GM19324 (cell line): ENCODE measurements around the gene ITFG2.

Source experiments
- ATAC-seq: cut with Tn5 transposase; IDR thresholded peaks from one replicate; pipeline ENCODE4 v1.9.1; 2021; ENCODE audit warnings: mild to moderate bottlenecking, moderate library complexity; ENCODE audit not compliant: unreplicated experiment, low FRiP score

ITFG2 gene

DNA sequence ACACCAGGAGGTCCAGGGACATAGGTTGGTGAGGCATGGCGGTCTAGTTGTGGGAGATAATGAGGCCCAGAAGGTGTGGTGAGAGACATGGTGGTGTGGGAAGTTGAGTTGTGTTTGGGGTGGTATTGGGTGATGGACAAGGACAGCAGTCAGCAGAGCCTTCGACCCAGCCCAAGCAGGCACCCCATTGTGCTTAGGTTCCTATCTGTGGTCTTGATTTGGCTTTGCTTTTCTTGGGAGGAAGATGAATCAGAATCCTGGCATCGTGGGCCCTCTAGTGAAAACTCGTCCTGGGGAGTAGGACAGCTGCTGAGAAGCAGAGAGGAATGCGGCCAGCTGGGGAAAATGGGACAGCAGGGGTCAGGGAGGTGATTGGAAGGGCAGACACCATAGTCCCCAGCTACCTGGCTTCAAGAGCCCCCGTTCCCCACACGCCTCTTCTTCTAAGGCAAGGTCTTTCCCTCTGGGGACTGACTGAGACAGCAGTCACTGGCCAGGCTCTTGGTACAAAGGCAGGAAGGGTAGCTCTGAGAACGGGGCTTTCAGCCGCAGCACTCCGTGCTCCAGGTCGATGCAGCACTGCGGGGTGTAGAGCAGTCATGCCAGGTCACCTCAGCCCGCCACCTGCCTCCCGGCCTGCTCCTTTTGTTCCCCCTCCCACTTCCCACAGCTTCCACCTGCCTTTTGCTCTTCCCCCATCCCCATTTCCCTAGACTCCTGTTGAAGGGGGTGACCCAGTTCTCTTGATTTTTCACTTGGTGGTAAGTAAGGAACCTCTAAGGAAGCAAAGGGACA is 14.4 kb downstream of the ITFG2 start:
- no peak for ATAC-seq

DNA sequence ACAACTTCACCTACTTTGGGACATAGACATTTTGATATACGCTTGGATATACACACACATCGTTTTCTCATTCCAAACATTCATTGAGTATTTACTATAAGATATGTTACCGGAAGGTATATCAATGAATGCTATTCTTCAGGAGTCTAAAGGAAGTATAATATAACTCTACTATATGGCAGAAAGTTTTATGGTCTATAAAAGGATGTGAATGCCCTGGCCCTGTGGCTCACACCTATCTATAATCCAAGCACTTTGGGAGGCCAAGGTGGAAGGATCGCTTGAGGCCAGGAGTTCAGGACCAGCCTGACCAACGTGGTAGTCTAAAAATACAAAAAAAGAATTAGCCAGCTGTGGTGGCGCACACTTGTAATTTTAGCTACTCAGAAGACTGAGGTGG is 16.8 kb downstream of the ITFG2 start:
- ATAC-seq, result no peak

DNA sequence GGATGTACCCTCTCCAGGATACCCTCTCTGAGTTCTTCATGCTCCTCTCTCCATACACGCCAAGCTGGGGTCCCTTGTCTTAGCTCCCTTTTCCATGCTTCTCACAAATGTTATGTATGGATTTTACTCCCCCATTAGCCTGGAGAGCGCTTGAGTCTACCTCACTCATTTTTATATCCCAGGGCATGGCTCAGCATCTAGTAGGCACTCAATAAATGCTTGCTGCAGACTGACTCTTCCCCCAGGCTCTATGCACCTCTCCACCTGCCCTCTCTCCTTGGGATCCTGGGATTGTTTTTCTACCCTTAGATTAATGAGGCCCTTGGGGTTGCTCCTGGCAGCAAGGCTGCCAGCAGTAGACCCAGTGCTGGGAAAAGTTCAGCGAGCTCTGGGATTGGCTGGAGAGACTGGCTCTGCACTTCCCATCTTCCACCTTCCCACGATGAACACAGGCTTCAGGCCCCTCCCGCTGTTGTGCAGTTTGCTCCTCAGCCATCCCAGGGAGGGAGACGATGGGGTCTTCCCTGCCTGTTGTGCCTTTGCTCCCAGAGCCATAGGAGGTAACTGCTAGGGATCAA is 20.2 kb downstream of the ITFG2 start:
- no peak for ATAC-seq

DNA sequence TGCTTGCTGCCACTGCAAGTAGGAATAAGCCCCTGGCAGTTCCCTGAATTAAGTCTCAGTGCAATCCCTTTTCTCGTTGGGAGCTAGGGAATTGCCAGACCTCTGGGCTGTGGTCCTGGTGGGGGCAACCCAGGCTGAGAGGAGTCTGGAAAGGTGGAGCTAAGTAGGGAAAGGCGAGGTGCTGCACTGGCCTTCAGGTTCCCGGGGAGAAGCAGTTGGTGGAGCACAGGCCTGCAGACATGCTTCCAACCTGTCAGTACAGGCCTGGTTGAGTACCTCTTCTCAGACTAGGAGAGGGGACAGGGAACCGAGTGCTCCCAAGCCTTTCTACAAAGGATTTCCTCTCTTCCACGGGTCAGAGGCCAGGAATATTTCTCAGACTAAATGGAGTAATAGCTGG is 20.9 kb downstream of the ITFG2 start:
- ATAC-seq, result no peak

DNA sequence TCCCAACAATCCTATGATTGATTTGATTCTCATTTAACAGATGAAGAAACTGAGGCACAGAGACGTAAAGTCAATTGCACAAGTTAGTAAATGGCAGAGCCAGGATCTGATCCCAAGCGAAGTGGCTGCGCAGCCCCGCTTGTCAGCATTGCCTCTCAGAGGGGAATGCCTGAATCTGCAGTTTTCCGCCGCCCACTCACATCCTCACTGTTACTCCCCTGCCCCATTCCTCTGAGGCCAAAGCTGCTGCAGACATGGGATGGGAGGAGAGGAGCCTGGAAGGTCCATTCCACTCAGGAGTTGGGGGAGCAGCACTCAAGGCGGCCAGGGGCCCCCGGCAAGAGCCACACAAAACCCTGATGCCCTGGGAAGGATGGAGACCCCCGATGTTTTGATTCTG is 21.3 kb downstream of the ITFG2 start:
- no peak for ATAC-seq

DNA sequence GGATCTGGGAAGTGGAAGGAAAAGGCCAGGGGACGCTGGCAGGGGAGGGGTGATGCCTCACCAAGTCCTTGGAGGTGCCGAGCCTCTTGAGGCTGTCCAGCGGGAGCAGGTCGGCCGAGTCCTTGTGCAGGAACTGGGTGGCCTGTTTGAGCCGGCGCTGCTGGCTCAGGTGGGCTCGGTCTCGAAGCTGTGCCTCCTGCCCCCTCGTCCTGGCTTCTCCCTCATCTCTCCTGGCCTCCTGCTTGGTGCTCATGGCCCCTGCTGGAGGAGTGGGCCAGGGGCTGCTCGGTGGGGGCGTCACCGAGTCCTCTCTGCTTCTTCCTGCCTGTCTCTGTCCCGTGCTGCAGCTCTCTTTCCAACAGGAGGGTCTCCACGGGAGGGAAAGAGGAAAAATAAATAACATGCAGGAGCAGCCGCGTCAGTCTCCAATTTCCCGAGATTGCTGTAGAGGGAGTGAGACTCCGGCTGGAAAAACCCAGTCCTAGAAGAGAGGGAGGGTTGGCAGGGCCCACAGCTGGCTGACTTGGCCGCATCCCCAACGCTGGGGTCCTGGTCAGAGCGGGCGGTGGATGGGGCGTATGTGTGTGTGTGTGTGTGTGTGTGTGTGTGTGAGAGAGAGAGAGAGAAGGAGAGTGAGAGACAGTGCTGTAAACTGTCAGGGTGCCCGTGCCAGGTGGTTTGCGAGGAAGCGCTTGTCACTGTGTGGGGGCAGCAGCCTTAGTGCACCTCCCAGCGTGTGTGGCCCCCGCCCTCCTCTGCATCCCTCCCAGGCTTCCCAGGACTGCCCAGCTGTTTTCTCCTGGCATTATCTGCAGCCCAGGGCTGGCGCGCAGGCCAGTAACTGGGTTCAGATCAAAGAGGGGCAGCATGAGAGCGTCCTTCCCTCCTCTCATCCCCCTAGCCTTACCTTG is 22.4 kb downstream of the ITFG2 start, which contains the start of gene NRIP2:
TSS of gene NRIP2 (minus strand) at position 455 of the 911 bp plus-strand sequence. CDS start at position 403, 52 bp downstream.
- ATAC-seq, result no peak

DNA sequence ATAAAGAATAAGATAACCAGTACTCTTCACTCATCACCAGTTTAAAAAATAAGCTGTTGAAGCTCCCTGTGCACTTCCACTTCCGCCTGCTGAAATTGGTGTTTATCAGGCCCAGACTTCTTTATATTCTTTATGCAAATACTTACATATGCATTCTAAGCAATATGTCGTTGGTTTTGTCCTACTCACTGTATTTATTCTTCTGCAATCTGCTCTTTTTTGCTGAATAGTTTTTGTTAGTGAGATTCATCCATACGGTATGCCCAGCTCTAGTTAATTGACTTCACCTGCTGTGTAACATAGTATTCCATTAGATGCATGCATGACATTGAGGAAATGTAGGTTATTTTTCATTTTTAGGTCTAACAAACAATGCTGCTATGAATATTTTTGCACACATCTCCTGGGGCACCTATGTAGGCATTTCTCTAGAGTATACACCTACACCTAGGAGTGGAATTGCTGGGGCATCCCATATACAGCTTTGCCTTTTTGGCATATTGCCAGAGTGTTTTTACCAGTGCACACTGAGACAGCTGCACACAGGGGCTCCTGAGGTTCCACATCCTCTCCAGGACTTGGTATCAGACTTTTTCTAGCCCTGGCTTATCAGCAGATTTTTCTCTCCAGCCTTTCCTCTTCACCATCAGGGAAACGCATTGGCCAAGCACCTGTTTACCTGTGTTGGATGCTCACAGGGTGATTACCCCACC is 23.4 kb downstream of the ITFG2 start:
- no peak for ATAC-seq

DNA sequence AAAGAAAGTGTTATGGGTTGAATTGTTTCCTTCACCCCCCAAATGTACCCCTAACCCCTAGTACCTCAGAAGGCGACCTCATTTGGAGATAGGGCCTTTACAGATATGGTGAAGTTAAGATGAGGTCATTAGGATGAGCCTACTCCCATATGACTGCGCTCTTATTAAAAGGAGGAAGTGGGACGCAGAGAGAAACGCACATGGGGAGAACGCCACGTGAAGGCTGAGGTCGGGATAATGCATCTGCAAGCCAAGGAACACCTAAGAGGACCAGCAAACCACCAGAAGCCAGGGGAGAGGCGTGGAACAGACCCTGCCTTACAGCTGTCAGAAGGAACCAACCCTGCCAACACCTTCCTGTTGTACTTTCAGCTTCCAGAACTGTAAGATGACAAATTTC is 24.1 kb downstream of the ITFG2 start:
- no peak for ATAC-seq

DNA sequence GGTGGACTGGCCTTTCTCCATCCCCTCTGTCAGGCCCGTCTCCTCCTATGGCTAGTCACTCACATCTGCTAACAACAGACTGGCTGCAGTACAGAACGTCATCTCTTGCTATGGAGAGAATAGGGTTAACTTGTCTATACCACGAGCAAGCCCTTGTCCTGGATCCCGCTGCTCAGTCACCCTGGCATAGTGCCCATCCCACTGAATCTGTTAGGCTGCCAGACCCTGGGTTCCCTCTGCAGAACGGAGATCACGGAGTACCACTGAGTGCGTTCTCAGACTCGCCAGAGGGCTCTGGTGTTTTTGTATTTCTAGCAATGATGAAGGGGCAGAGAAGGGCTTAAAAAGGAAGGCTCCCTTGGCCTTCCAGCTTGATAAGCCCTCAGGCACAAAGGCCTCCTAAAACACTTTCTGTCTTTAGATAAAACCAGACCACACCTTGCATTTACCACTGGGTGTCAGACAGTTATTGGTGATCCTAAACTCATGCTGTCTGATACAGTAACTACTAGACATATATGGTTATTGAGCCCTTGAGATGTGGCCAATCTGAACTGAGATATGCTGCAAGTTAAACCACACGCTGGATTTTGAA is 28.7 kb downstream of the ITFG2 start:
- ATAC-seq, result no peak

DNA sequence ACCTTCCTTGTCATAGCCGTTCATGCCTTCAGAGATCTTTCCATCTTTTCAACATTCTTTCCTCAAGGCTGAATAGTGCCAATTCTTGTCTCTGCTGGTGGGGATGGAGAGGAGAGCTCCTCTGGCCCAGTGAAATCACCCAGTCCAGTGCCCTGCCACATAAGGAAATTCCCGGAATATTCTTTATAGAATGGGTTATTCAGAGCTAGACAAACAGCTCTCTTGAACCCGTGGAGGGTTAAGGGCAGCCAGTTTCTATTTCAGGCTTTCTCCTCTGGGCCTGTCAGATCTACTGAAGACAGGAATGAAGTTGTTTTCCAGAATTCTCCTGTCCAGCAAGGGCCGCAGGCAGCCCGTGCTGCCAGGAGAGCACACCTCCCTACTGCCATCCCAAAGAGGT is 30.5 kb downstream of the ITFG2 start:
- ATAC-seq, result no peak

DNA sequence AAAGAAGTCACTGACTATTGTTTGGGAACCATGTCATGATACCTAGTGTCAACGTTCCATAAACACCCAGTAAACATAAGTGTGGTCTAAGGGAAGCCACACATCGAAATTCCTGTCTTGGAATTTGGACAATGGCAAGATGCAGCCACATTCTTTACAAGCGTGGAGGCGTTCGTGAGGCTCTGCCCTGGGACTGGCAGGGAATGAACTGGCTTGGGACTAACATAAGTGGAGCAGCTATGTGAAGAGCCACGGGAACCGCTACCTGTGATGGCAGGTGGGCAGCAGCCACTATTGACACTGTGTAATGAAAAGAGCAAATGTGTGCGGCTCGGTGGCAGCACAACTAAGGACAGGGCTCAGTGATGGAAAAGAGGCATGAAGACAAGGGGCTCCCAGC is 32.3 kb downstream of the ITFG2 start:
- ATAC-seq, result no peak

DNA sequence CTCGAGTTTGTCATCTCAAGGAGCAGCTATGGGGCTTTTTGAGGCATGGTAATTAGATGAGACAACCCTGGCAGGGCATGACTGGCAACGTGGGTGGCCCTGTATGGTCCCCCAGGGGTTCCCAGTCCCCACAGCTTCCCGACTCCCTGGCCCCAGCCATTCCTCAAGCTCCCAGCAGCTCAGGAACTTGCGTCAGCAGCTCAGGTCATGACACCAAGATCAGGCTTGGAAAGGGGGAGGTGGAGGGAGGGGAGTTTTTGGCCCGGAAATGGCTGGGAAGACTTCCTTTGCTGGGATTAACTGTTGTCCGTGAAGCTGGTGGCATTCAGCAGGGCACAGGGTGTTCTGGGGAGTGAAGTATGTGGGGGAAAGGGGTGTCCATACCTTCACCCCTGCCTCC is 32.8 kb downstream of the ITFG2 start:
- ATAC-seq, result no peak

DNA sequence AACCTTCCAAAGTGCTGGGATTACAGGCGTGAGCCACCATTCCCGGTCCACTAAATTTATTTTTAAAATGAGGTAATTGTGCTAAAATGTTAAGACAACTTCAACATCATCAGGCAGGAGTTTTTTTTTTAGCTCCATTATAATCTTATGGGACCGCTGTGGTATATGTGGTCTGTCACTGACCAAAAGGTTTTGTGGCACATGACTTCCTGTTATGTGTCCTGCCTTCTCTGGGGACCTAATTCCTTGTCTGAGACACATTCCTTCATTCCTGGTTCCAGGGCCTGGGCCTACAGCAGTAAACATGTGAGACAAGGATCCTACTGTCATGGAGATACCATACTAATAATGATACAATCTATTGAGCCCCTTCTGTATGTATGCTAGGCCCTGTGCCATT is 39.5 kb downstream of the ITFG2 start:
- no peak for ATAC-seq

DNA sequence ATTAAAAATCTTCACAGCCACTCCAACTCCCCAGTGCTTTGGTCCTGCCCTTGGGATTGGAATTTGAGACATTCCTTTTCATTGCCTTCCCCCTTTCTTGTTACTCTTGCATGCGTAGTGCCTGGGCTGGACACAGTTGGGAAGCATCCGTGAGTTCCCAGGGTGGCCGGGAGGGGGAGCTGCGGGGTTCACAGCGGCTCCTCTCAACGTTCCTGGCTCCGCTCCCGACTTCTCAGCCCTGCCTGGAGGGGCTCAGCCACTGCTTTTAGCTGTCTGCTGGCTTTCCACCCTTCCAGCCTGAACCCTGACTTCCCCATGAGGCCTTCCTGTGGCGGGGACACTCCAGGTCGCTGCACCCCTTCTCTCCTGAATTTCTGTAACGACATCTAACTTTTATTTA is 41.2 kb downstream of the ITFG2 start:
- no peak for ATAC-seq

DNA sequence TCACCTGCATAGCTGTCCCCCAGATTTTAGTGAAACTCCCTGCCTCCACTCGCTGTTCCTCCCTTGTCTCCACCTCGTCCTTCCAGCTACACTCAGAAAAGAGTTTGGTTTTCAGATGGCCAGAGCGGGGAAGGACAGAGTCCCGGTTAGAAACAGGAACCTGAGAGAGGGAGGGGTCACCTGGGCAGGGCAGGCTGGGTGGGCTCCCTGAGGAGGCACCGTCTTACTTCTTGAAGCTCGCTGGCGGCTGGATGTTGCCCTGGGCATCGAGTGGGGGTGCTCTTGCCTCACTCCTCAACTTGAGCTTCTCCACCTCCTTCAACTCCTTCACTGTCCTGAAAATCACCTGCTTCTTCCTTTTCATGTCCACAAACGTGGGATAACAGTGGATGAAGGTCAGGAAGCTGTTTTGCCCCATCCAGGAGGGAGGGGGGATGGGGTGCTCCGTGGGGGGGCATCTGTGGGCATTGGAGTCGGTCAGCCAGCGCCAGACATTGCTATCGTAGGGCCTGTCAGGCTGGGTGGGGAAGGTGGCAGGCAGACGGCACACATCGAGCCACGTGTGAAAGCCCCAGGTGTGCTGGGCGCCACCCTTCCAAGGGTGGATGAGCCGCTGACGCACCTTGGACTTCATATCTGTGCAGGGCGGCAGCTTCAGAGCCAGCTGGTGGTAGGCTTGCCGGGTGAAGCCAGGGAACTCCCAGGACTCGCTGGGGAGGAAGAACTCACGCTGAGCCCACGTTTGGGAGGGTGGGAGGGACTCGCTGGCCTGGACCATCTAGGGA is 42.4 kb downstream of the ITFG2 start:
- ATAC-seq, result no peak

DNA sequence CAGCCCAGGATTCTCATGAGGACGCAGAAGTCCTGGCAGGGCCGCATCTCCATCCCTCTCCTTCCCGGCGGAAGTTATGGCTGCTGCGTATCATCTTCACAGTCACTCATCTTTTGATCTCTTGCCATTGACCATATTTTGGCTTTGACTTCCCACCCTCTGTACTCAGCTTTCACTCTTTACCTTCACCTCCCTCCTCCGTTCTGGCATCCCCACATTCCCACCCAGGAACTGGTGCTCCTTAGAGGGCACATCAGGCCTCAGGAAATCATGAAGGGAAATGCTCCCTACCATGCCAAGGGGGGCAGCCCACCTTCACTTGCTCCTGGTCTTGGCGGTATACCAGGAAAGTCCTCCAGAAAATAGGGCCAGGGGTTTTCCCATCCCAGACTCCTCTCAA is 43.1 kb downstream of the ITFG2 start:
- no peak for ATAC-seq

DNA sequence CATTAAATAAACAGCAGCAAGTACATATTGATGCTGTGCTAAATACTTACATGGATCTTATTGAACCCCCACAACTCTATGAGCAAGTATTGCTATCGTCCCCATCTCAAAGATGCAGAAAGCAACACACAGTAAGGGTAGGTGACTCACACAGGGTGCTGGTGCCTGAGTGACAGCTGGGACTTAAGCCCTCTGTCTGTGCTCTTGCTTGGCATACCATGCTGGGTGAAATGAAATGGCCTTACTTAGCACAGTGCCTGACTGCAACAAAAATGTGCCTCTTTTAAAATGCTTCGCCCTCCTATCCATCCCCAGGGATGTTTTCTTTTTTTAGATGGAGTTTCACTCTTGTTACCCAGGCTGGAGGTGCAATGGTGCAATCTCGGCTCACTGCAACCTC is 43.6 kb downstream of the ITFG2 start:
- ATAC-seq, result no peak

DNA sequence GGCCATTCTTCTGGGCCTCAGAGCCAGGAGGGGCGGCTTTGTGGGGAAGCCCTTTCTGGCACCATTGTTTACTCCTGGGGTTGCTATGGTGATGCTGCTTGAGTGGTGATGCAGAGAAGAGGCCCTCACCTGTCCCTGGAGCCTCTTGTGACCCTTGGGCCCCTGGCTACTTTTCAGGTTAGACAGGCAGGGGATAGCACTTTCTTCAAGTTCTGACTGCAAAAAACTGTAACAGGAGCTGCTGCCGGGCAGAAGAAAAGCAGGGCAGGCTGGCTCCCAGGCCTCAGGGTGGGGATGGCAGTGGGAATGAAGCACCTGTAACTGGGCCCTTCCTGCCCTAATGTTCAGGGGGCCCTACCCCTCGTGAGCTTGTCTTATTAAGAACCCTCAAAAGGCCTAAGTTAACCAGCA is 44.6 kb downstream of the ITFG2 start, which contains the start of gene TEX52:
TSS of gene TEX52 (minus strand) at position 19 of the 411 bp plus-strand sequence. CDS start at position 6, 13 bp downstream.
- no peak for ATAC-seq

DNA sequence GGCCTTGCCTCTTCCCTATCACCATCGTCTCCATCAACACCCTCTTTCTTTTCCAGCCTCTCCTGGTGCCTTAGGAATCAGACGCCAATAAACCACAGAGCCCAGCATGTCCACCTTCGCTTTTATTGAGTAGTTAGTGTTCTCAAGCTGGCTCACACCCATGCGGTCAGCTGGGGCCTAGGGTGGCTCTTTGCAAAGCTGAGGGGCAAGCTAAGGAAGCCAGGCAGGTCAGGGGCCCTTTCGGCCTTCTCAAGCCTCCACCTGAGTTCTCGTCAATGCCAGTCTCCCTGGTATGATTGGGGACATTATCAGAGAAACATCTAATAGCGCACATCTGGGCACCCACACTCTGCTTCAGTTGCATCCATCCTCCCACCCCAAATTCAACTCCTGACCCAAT is 45.1 kb downstream of the ITFG2 start:
- ATAC-seq, result no peak
